Trophoblast cell (in vitro differentiated cells and primary cell): ENCODE results near the gene SLC41A3.

Experiments
- DNase-seq, 2 donors: peaks; one replicate each; pipeline ENCODE4 v3.0.0-alpha.2; 2016
- H2AFZ ChIP-seq: 2 replicates; pipeline ENCODE4 v1.6.1; 2013; ENCODE audit warnings: low read length, moderate library complexity, mild to moderate bottlenecking; ENCODE audit not compliant: insufficient read depth, poor library complexity
- H2AK5ac ChIP-seq: 2 replicates; pipeline ENCODE4 v1.6.1; 2013; ENCODE audit warnings: mild to moderate bottlenecking, low read length
- H2BK120ac ChIP-seq: 2 replicates; pipeline ENCODE4 v1.6.1; 2013; ENCODE audit warnings: low read length, mild to moderate bottlenecking, moderate library complexity; ENCODE audit not compliant: insufficient read depth, poor library complexity
- H2BK12ac ChIP-seq: 2 replicates; pipeline ENCODE4 v1.6.1; 2013; ENCODE audit warnings: mild to moderate bottlenecking, low read length, moderate library complexity
- H2BK5ac ChIP-seq: 2 replicates; pipeline ENCODE4 v1.6.1; 2013; ENCODE audit warnings: low read length, low read depth, moderate library complexity, mild to moderate bottlenecking; ENCODE audit not compliant: poor library complexity
- H3K14ac ChIP-seq: 2 replicates; pipeline ENCODE4 v1.6.1; 2013; ENCODE audit warnings: mild to moderate bottlenecking, low read length
- H3K18ac ChIP-seq: 2 replicates; pipeline ENCODE4 v1.6.1; 2013; ENCODE audit warnings: mild to moderate bottlenecking, low read length
- H3K23ac ChIP-seq: 2 replicates; pipeline ENCODE4 v1.6.1; 2013; ENCODE audit warnings: low read length
- H3K27ac ChIP-seq: 2 replicates; pipeline ENCODE4 v1.5.1; 2013; ENCODE audit warnings: low read depth, mild to moderate bottlenecking, inconsistent platforms, low read length, moderate library complexity
- H3K27me3 ChIP-seq: 2 replicates; pipeline ENCODE4 v1.6.1; 2013; ENCODE audit warnings: inconsistent platforms, mild to moderate bottlenecking, low read length, moderate library complexity; ENCODE audit not compliant: insufficient read depth
- H3K36me3 ChIP-seq, 2 experiments: 1 replicate in 1 of 2; 2 replicates in 1 of 2; pipeline ENCODE4 v1.6.1; 2013; ENCODE audit warnings: low read length in 2 of 2, mild to moderate bottlenecking in 2 of 2, moderate library complexity in 1 of 2; ENCODE audit not compliant: insufficient read depth in 2 of 2, control insufficient read depth in 1 of 2
- H3K4ac ChIP-seq: 2 replicates; pipeline ENCODE4 v1.6.1; 2013; ENCODE audit warnings: low read depth, mild to moderate bottlenecking, low read length, moderate library complexity
- H3K4me1 ChIP-seq, 2 experiments: 1 replicate in 1 of 2; 2 replicates in 1 of 2; pipeline ENCODE4 v1.6.1; 2013; ENCODE audit warnings: low read length in 2 of 2, mild to moderate bottlenecking in 2 of 2, moderate library complexity in 1 of 2; ENCODE audit not compliant: insufficient read depth in 2 of 2, control insufficient read depth in 1 of 2
- H3K4me2 ChIP-seq: 2 replicates; pipeline ENCODE4 v1.6.1; 2013; ENCODE audit warnings: inconsistent platforms, mild to moderate bottlenecking, low read length, moderate library complexity
- H3K4me3 ChIP-seq: 2 replicates; pipeline ENCODE4 v1.5.1; 2013; ENCODE audit warnings: mild to moderate bottlenecking, low read depth, low read length, inconsistent platforms
- H3K79me1 ChIP-seq: one replicate; pipeline ENCODE4 v1.6.1; 2013; ENCODE audit warnings: low read length
- H3K79me2 ChIP-seq: 2 replicates; pipeline ENCODE4 v1.6.1; 2013; ENCODE audit warnings: low read length, mild to moderate bottlenecking; ENCODE audit not compliant: control insufficient read depth, insufficient read depth, poor library complexity
- H3K9ac ChIP-seq: 2 replicates; pipeline ENCODE4 v1.6.1; 2013; ENCODE audit warnings: mild to moderate bottlenecking, low read length
- H3K9me3 ChIP-seq: 2 replicates; pipeline ENCODE4 v1.6.1; 2013; ENCODE audit warnings: low read depth, mild to moderate bottlenecking, control low read depth, inconsistent platforms, low read length; ENCODE audit not compliant: insufficient read depth
- H4K12ac ChIP-seq: 2 replicates; pipeline ENCODE4 v1.6.1; 2013; ENCODE audit warnings: low read depth, mild to moderate bottlenecking, low read length, moderate library complexity
- H4K8ac ChIP-seq: 2 replicates; pipeline ENCODE4 v1.6.1; 2013; ENCODE audit warnings: low read depth, mild to moderate bottlenecking, low read length, moderate library complexity
- H4K91ac ChIP-seq: one replicate; pipeline ENCODE4 v1.6.1; 2013; ENCODE audit warnings: low read depth, mild to moderate bottlenecking, low read length, moderate library complexity
- WGBS: extraction: QIAGEN DNeasy Blood & Tissue Kit; methylation state at CpG from one replicate; pipeline ENCODE4 v1.1.7; 2013; ENCODE audit warnings: missing lambda C conversion rate; ENCODE audit not compliant: insufficient read length, insufficient coverage; ENCODE audit errors: extremely low coverage; 5-methylcytosine and 5-hydroxymethylcytosine counted together

SLC41A3 gene

DNA sequence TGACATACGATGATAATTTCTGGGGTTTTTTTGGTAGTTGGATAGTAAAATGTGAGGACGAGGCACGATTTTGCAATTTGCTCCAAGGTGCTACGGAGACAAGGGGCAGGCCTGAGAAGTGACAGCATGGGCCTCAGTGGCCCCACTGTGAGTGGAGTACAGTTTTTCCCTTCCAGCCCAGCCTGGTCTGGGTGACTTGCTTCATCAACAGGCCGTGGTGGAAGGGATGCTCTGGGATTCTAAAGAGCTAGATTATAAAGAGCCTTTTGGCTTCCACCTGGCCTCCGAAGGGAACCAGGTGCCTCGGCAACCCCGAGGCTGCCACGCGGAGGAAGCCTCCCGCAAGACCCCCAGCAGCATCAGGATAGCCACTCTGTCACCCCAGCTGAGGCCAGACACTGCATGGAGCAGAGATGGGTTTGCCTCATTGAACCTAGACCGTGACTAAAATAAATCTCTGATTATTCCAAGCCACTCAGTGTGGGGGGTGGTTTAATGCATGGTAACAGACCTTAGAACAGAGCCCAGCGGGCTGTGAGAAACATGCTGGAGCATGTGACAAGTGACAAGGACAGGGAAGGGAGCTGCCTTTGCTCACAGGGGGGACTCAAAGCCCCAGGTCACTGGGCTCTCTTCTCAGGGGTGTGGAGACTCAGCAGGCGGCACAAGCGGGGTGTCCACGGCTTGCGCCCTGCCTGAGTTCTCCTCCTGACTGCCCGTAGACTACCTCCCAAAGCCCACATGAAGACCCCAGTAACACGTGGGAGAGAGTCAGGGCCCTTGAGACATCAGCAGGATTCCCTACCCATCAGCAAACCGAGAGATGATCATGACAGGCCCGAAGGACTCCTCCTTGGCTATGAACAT is 22.6 kb upstream of the SLC41A3 start:
- Histone ChIP-seq H3K79me1 (no peaks in the 10 kb centered on the region), H2BK120ac (no peak overlapping the region), H4K8ac (no peak overlapping the region), H3K36me3 (no peaks in the 10 kb centered on the region), H3K9me3 (peaks cover 1% of the 10 kb centered on the region), H2BK5ac (no peak overlapping the region), H3K14ac (no peak overlapping the region), H3K18ac (no peak overlapping the region), H4K12ac (no peak overlapping the region), H3K4me3 (no peak overlapping the region), H3K4me1 (no peaks in the 10 kb centered on the region), H3K4ac (no peak overlapping the region), H2BK12ac (no peak overlapping the region), H3K9ac (no peak overlapping the region), H2AFZ (no peak overlapping the region), H4K91ac (no peak overlapping the region), H3K79me2 (no peaks in the 10 kb centered on the region), H3K23ac (no peak overlapping the region), H2AK5ac (no peak overlapping the region), H3K27ac (no peak overlapping the region), H3K27me3 (no peaks in the 10 kb centered on the region), H3K4me2 (no peak overlapping the region)
- no peak for DNase-seq
- whole genome bisulfite sequencing, result no CpG with 5 or more reads among the region's 21 CpGs

DNA sequence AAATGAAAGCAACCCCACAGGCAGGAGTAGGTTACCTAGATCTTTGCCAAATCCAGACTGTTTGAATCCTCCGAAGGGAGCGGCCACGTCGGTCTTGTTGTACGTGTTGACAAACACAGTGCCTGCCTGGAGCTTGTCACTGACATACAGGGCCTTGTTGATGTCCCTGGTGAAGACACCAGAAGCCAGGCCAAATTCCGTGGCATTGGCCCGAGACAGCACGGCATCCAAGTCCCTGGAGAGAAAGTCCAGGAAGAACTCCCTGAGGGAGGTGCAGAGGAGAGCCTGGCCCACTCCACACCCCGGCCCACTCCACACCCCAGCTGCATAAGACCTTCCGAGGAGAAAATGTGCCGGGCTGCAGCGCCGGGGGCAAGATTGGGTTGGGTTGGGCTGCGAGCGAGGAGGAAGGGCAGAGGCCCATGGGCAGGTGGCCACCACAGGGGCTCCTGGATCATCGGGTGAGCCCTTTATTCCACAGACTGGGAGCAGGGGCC is 21.8 kb upstream of the SLC41A3 start:
- no peak overlapping the region for H3K4ac ChIP-seq
- no peaks in the 10 kb centered on the region for H3K79me1 ChIP-seq
- WGBS, result no CpG with 5 or more reads among the region's 16 CpGs
- no peak overlapping the region for H3K14ac ChIP-seq
- no peak overlapping the region for H2BK12ac ChIP-seq
- no peak overlapping the region for H3K4me2 ChIP-seq
- H4K91ac ChIP-seq, result no peak overlapping the region
- no peaks in the 10 kb centered on the region for H3K4me1 ChIP-seq
- no peaks in the 10 kb centered on the region for H3K79me2 ChIP-seq
- H2AFZ ChIP-seq, result no peak overlapping the region
- no peak overlapping the region for H3K4me3 ChIP-seq
- H2BK5ac ChIP-seq, result no peak overlapping the region
- no peak overlapping the region for H3K23ac ChIP-seq
- no peak overlapping the region for H2BK120ac ChIP-seq
- no peaks in the 10 kb centered on the region for H3K36me3 ChIP-seq
- no peak overlapping the region for H3K18ac ChIP-seq
- no peak for DNase-seq
- H3K9ac ChIP-seq, result no peak overlapping the region
- no peaks in the 10 kb centered on the region for H3K27me3 ChIP-seq
- peaks cover 3% of the 10 kb centered on the region for H3K9me3 ChIP-seq
- H2AK5ac ChIP-seq, result no peak overlapping the region
- H4K12ac ChIP-seq, result no peak overlapping the region
- H3K27ac ChIP-seq, result no peak overlapping the region
- no peak overlapping the region for H4K8ac ChIP-seq

DNA sequence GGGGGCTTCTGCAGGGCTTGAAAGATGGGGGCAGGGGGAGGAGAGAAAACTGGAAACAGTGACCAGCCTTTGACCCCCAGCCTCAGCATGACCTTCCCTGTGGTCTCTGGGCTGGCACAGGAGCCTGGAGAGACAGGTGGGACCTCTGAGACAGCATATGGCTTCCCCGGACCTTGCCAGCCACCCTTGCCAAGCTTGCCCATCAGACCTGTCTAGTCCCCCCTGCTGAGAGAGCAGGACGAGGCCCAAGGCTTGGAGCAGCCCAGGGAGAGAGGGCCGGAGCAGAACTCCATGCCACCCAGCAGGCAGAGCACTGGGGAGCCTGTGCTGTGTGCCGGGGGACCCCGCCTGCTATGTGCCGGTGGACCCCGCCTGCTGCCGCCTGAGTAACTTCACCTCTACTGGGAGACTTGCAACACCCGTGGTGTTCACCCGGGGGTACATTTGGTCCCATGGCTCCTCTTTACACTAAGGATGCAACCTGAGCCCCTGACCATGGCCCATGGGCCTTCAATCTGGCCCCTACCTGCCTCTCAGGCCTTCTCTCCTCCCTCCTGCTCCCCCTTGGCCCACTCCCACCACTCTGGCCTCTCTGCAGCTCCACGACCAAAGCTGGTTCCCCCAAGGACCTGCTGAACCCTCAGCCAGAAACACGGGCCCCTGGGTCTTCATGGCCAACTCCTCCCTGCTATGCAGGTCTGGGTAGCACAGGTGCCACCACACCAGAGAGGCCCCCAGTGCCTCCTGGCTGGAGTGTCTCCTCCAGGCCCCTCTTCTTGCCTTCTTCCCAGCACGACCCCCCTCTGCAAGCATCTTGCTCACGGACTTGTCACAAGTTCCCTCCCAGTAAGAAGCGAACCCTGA is 21.1 kb upstream of the SLC41A3 start:
- Histone ChIP-seq H2BK12ac (no peak overlapping the region), H3K9ac (no peak overlapping the region), H3K4me1 (no peaks in the 10 kb centered on the region), H3K4ac (no peak overlapping the region), H3K36me3 (no peaks in the 10 kb centered on the region), H2AFZ (no peak overlapping the region), H3K14ac (no peak overlapping the region), H3K27me3 (no peaks in the 10 kb centered on the region), H4K8ac (no peak overlapping the region), H2AK5ac (no peak overlapping the region), H3K4me3 (no peak overlapping the region), H3K9me3 (peaks cover 3% of the 10 kb centered on the region), H3K79me1 (no peaks in the 10 kb centered on the region), H3K79me2 (no peaks in the 10 kb centered on the region), H4K12ac (no peak overlapping the region), H3K4me2 (no peak overlapping the region), H2BK5ac (no peak overlapping the region), H3K18ac (no peak overlapping the region), H3K23ac (no peak overlapping the region), H2BK120ac (no peak overlapping the region), H4K91ac (no peak overlapping the region), H3K27ac (no peak overlapping the region)
- DNase-seq, result no peak
- no CpG with 5 or more reads among the region's 15 CpGs for WGBS

DNA sequence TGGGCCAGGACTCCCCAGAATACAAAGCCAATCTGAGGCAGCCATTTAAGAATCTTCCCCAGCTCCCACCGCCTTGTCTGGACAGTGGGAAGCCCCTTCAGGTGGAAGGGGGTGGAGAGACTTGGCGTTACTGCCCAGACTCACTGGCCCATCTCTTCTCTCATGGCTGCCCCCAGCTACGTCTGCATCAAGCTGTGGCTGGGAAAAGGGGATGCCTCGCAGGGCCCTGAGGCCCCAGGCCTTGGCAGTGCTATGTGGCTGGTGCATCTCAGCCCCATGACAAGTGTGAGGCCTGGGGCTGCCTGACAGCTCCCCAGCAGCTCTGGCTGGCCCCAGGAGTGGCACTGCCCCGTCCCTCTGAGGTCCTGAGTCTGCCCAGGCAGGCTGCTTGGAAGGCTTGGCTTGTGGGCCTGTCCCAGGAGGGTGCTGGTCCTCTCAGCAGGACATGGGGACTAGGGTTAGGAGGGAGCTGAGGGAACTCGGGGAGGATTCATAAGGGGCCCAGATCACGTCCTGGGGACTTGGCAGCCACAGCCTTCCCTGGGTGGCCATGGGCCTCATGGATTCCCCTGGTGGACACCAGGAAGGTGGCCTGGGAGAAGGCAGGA is 20.2 kb upstream of the SLC41A3 start:
- H3K4me3 ChIP-seq, result no peak overlapping the region
- WGBS, result no CpG with 5 or more reads among the region's 7 CpGs
- no peak overlapping the region for H2BK120ac ChIP-seq
- H3K23ac ChIP-seq, result no peak overlapping the region
- no peaks in the 10 kb centered on the region for H3K36me3 ChIP-seq
- no peak overlapping the region for H4K91ac ChIP-seq
- H2BK5ac ChIP-seq, result no peak overlapping the region
- no peak for DNase-seq
- no peaks in the 10 kb centered on the region for H3K4me1 ChIP-seq
- no peak overlapping the region for H3K27ac ChIP-seq
- no peaks in the 10 kb centered on the region for H3K27me3 ChIP-seq
- H3K79me1 ChIP-seq, result no peaks in the 10 kb centered on the region
- no peak overlapping the region for H4K8ac ChIP-seq
- no peak overlapping the region for H2AK5ac ChIP-seq
- no peak overlapping the region for H3K4me2 ChIP-seq
- no peak overlapping the region for H4K12ac ChIP-seq
- H2AFZ ChIP-seq, result no peak overlapping the region
- no peak overlapping the region for H3K18ac ChIP-seq
- H3K79me2 ChIP-seq, result no peaks in the 10 kb centered on the region
- peaks cover 3% of the 10 kb centered on the region for H3K9me3 ChIP-seq
- no peak overlapping the region for H3K4ac ChIP-seq
- H3K14ac ChIP-seq, result no peak overlapping the region
- no peak overlapping the region for H3K9ac ChIP-seq
- no peak overlapping the region for H2BK12ac ChIP-seq
